HepG2 (cell line): ENCODE results near the gene P2RY6. TPM values are rescaled to one million over a fixed set of nuclear protein-coding genes. Genes with fewer than 3 reads are reported as not detected.

Experiments used
- ADNP ChIP-seq: sonication (generic); formaldehyde crosslinking; IDR thresholded peaks from 2 replicates; pipeline ENCODE4 v1.4.0; 2020; ENCODE audit warnings: missing genetic modification reagents
- ARNT ChIP-seq: fragments of 450-650 bp; IDR thresholded peaks from 2 replicates; pipeline ENCODE4 v1.6.1; 2017
- E2F2 ChIP-seq: sonication (generic); formaldehyde crosslinking; IDR thresholded peaks from 2 replicates; pipeline ENCODE4 v1.4.0; 2020; ENCODE audit warnings: missing genetic modification reagents, borderline replicate concordance
- PATZ1 ChIP-seq: sonication (generic); formaldehyde crosslinking; IDR thresholded peaks from 2 replicates; pipeline ENCODE4 v1.4.0; 2020; ENCODE audit warnings: missing genetic modification reagents
- PRDM15 ChIP-seq: sonication (generic); formaldehyde crosslinking; IDR thresholded peaks from 2 replicates; pipeline ENCODE4 v1.4.0; 2020; ENCODE audit warnings: missing genetic modification reagents
- TFDP2 ChIP-seq: sonication (generic); formaldehyde crosslinking; IDR thresholded peaks from 2 replicates; pipeline ENCODE4 v1.4.0; 2020; ENCODE audit warnings: missing genetic modification reagents
- THRA ChIP-seq: sonication (generic); formaldehyde crosslinking; IDR thresholded peaks from 2 replicates; pipeline ENCODE4 v1.4.0; 2020; ENCODE audit warnings: missing genetic modification reagents, borderline replicate concordance
- ZBTB20 ChIP-seq: sonication (generic); formaldehyde crosslinking; IDR thresholded peaks from 2 replicates; pipeline ENCODE4 v1.8.1; 2023; ENCODE audit warnings: missing genetic modification reagents, low read depth, mild to moderate bottlenecking, borderline replicate concordance
- ZBTB7B ChIP-seq: sonication (generic); formaldehyde crosslinking; IDR thresholded peaks from 2 replicates; pipeline ENCODE4 v1.4.0; 2020; ENCODE audit warnings: missing genetic modification reagents
- ZNF333 ChIP-seq: sonication (generic); formaldehyde crosslinking; IDR thresholded peaks from 2 replicates; pipeline ENCODE4 v1.4.0; 2020; ENCODE audit warnings: mild to moderate bottlenecking, missing genetic modification reagents, borderline replicate concordance
- ZNF451 ChIP-seq: sonication (generic); formaldehyde crosslinking; IDR thresholded peaks from 2 replicates; pipeline ENCODE4 v1.5.0; 2020; ENCODE audit warnings: mild to moderate bottlenecking, missing genetic modification reagents
- ZNF687 ChIP-seq: sonication (generic); formaldehyde crosslinking; IDR thresholded peaks from 2 replicates; pipeline ENCODE4 v1.5.1; 2020; ENCODE audit warnings: mild to moderate bottlenecking, missing genetic modification reagents, moderate library complexity
- ZNF883 ChIP-seq: sonication (generic); formaldehyde crosslinking; IDR thresholded peaks from 2 replicates; pipeline ENCODE4 v1.5.1; 2020; ENCODE audit warnings: mild to moderate bottlenecking, missing genetic modification reagents; ENCODE audit errors: not compliant biosample characterization
- polyA plus RNA-seq, 8 experiments: library from polyadenylated mRNA; depleted of rRNA in 3 of 8; stranded (reverse) in 7 of 8; unstranded in 1 of 8; fragments of >200 nt; fragmentation: Illumina TruSeq in 4 of 8; extraction: Trizol in 4 of 8; gene quantifications; 2 replicates each; pipeline versions ENCODE4 v1.2.1 to v1.2.3, GENCODE V29; 2011 to 2016; ENCODE audit warnings: low read depth in 4 of 8, missing spikeins in 1 of 8, mixed read lengths in 1 of 8; ENCODE audit not compliant: insufficient read depth in 1 of 8
- total RNA-seq, 5 experiments: library from RNA; depleted of rRNA; stranded (reverse); fragments of >200 nt; fragmentation: Illumina TruSeq; extraction: Trizol; gene quantifications; 2 replicates each; pipeline ENCODE4 v1.2.3, GENCODE V29; 2016; ENCODE audit warnings: low read depth in 1 of 5

P2RY6 gene
- total and polyA plus RNA-seq, 2 of the 13 experiments (the other 11 are each of a cell fraction or from before 2014, with no cell fraction given) = 0.09 to 0.29 TPM

- TF ChIP-seq TFDP2 (no peak), ZBTB20 (CRISPR knock-in tag) (peak; percentile 60; the same call in 1 of the 2 replicates), ZNF333 (no peak), ARNT (no peak), E2F2 (no peak), ZNF687 (peak; percentile 97), PRDM15 (CRISPR knock-in tag) (no peak), THRA (CRISPR knock-in tag) (no peak), ZNF451 (CRISPR knock-in tag) (peak; percentile 84; the same call in 1 of the 2 replicates), PATZ1 (CRISPR knock-in tag) (peak; percentile 62), ADNP (no peak), ZBTB7B (CRISPR knock-in tag) (peak; percentile 71; the same call in 1 of the 2 replicates), ZNF883 (CRISPR knock-in tag) (peak; percentile 71)
Measured at GRCh38 chr11:73237471-73238290, 34.5 kb upstream of the P2RY6 start (continued).
